SJCRH30 (cell line): ENCODE measurements around the gene FGFRL1. TPM values are rescaled to one million over a fixed set of nuclear protein-coding genes. Genes with fewer than 3 reads are reported as not detected.

ENCODE experiments used
- DNase-seq, 2 experiments: peaks; one replicate each; pipeline ENCODE4 v3.0.0-alpha.2; 2015 to 2020
- H3K27ac ChIP-seq: fragments of 250-450 bp; sonication (Bioruptor Pico); 2 replicates; pipeline ENCODE4 v1.5.1; 2020; ENCODE audit warnings: mild to moderate bottlenecking, moderate library complexity
- H3K27me3 ChIP-seq: fragments of 250-450 bp; sonication (Bioruptor Pico); 2 replicates; pipeline ENCODE4 v1.5.1; 2020; ENCODE audit warnings: mild to moderate bottlenecking, moderate library complexity
- H3K36me3 ChIP-seq: fragments of 250-450 bp; sonication (Bioruptor Pico); 2 replicates; pipeline ENCODE4 v1.5.1; 2020; ENCODE audit warnings: mild to moderate bottlenecking, moderate library complexity
- H3K4me1 ChIP-seq: fragments of 250-450 bp; sonication (Bioruptor Pico); 2 replicates; pipeline ENCODE4 v1.5.1; 2020; ENCODE audit warnings: mild to moderate bottlenecking, moderate library complexity
- H3K4me3 ChIP-seq: fragments of 250-450 bp; sonication (Bioruptor Pico); 2 replicates; pipeline ENCODE4 v1.5.1; 2020; ENCODE audit warnings: mild to moderate bottlenecking, moderate library complexity
- H3K9me3 ChIP-seq: fragments of 250-450 bp; sonication (Bioruptor Pico); replicated peaks from 2 replicates; pipeline ENCODE4 v1.5.1; 2020; ENCODE audit warnings: mild to moderate bottlenecking, moderate library complexity
- total RNA-seq: library from RNA; depleted of rRNA; stranded (reverse); fragments of >200 nt; shearing (Covaris generic); gene quantifications from 2 replicates; pipeline ENCODE4 v1.2.3, GENCODE V29; 2014

FGFRL1 gene
- total RNA-seq, 1 experiment from 2014 or later = 51.2 TPM

- Histone ChIP-seq H3K4me1 (peaks cover 32% of the 10 kb centered on the region), H3K27ac (no peak overlapping the region)
Measured at GRCh38 chr4:1028574-1029220, 17.3 kb downstream of the FGFRL1 start.

GRCh38 chr4:1029529-1029928 lies 18.1 kb downstream of the FGFRL1 start:
- Histone ChIP-seq H3K36me3 (peaks cover 14% of the 10 kb centered on the region), H3K9me3 (no peaks in the 10 kb centered on the region), H3K27ac (no peak overlapping the region), H3K27me3 (peaks cover 13% of the 10 kb centered on the region; the same call in 1 of the 2 replicates), H3K4me1 (peaks cover 39% of the 10 kb centered on the region), H3K4me3 (no peak overlapping the region)
- no peak for DNase-seq

More at GRCh38 chr4:1028574-1029220, 17.3 kb downstream of the FGFRL1 start:
- DNase-seq = no peak
- H3K27me3 ChIP-seq = peaks cover 13% of the 10 kb centered on the region; the same call in 1 of the 2 replicates
- peaks cover 18% of the 10 kb centered on the region for H3K36me3 ChIP-seq
- H3K4me3 ChIP-seq = no peak overlapping the region
- H3K9me3 ChIP-seq = no peaks in the 10 kb centered on the region

- H3K9me3 ChIP-seq = no peaks in the 10 kb centered on the region
- H3K27me3 ChIP-seq = peaks cover 13% of the 10 kb centered on the region; the same call in 1 of the 2 replicates
- DNase-seq = peak; percentile 47 to 61
- H3K4me3 ChIP-seq = no peak overlapping the region
- H3K4me1 ChIP-seq = peaks cover 41% of the 10 kb centered on the region
- peaks cover 11% of the 10 kb centered on the region for H3K36me3 ChIP-seq
- no peak overlapping the region for H3K27ac ChIP-seq
Measured at GRCh38 chr4:1030031-1030430, 18.6 kb downstream of the FGFRL1 start.

GRCh38 chr4:1030559-1030958 lies 19.1 kb downstream of the FGFRL1 start:
- peak; percentile 64 to 65 for DNase-seq
- Histone ChIP-seq H3K9me3 (no peaks in the 10 kb centered on the region), H3K4me3 (no peak overlapping the region), H3K36me3 (peaks cover 6% of the 10 kb centered on the region), H3K27me3 (peaks cover 13% of the 10 kb centered on the region; the same call in 1 of the 2 replicates), H3K27ac (no peak overlapping the region), H3K4me1 (peaks cover 46% of the 10 kb centered on the region)

- Histone ChIP-seq H3K9me3 (no peaks in the 10 kb centered on the region), H3K4me1 (peaks cover 52% of the 10 kb centered on the region), H3K36me3 (no peaks in the 10 kb centered on the region), H3K27ac (no peak overlapping the region), H3K4me3 (no peak overlapping the region), H3K27me3 (peaks cover 13% of the 10 kb centered on the region; the same call in 1 of the 2 replicates)
- peak in 1 of 2 experiments; percentile 6 for DNase-seq
Measured at GRCh38 chr4:1031346-1031745, 19.9 kb downstream of the FGFRL1 start.

- peaks cover 13% of the 10 kb centered on the region; the same call in 1 of the 2 replicates for H3K27me3 ChIP-seq
- H3K9me3 ChIP-seq = no peaks in the 10 kb centered on the region
- H3K4me3 ChIP-seq = no peak overlapping the region
- H3K4me1 ChIP-seq = peaks cover 60% of the 10 kb centered on the region
- no peak overlapping the region for H3K27ac ChIP-seq
- peak; percentile 70 to 77 for DNase-seq
- no peaks in the 10 kb centered on the region for H3K36me3 ChIP-seq
Measured at GRCh38 chr4:1031956-1032795, 20.8 kb downstream of the FGFRL1 start.

GRCh38 chr4:1032861-1033260 lies 21.4 kb downstream of the FGFRL1 start:
- no peak overlapping the region for H3K4me3 ChIP-seq
- H3K36me3 ChIP-seq = no peaks in the 10 kb centered on the region
- no peak overlapping the region for H3K27ac ChIP-seq
- peaks cover 57% of the 10 kb centered on the region for H3K4me1 ChIP-seq
- no peaks in the 10 kb centered on the region for H3K9me3 ChIP-seq
- peaks cover 13% of the 10 kb centered on the region; the same call in 1 of the 2 replicates for H3K27me3 ChIP-seq
- peak in 1 of 2 experiments; percentile 6 for DNase-seq

- peak; percentile 43 to 45 for DNase-seq
- peaks cover 65% of the 10 kb centered on the region for H3K4me1 ChIP-seq
- no peaks in the 10 kb centered on the region for H3K9me3 ChIP-seq
- H3K36me3 ChIP-seq = no peaks in the 10 kb centered on the region
- peaks cover 13% of the 10 kb centered on the region; the same call in 1 of the 2 replicates for H3K27me3 ChIP-seq
- H3K27ac ChIP-seq = no peak overlapping the region
- H3K4me3 ChIP-seq = peak overlapping the region; percentile 46
Measured at GRCh38 chr4:1033840-1034551, 22.6 kb downstream of the FGFRL1 start.

- no peaks in the 10 kb centered on the region for H3K9me3 ChIP-seq
- H3K27me3 ChIP-seq = peaks cover 13% of the 10 kb centered on the region; the same call in 1 of the 2 replicates
- peaks cover 69% of the 10 kb centered on the region for H3K4me1 ChIP-seq
- peak; percentile 76 to 78 for DNase-seq
- no peaks in the 10 kb centered on the region for H3K36me3 ChIP-seq
- no peak overlapping the region for H3K4me3 ChIP-seq
- no peak overlapping the region for H3K27ac ChIP-seq
Measured at GRCh38 chr4:1035510-1035909, 24.1 kb downstream of the FGFRL1 start.

- Histone ChIP-seq H3K4me1 (peaks cover 66% of the 10 kb centered on the region), H3K36me3 (no peaks in the 10 kb centered on the region), H3K27me3 (peaks cover 9% of the 10 kb centered on the region; the same call in 1 of the 2 replicates), H3K4me3 (no peak overlapping the region), H3K27ac (no peak overlapping the region), H3K9me3 (no peaks in the 10 kb centered on the region)
- DNase-seq = no peak
Measured at GRCh38 chr4:1036095-1036494, 24.7 kb downstream of the FGFRL1 start.

GRCh38 chr4:1036976-1037810 lies 25.8 kb downstream of the FGFRL1 start:
- no peaks in the 10 kb centered on the region for H3K9me3 ChIP-seq
- H3K36me3 ChIP-seq = no peaks in the 10 kb centered on the region
- no peak overlapping the region for H3K4me3 ChIP-seq
- H3K27me3 ChIP-seq = no peaks in the 10 kb centered on the region
- no peak overlapping the region for H3K27ac ChIP-seq
- peaks cover 64% of the 10 kb centered on the region for H3K4me1 ChIP-seq
- peak in 1 of 2 experiments; percentile 22 for DNase-seq

- H3K27me3 ChIP-seq = no peaks in the 10 kb centered on the region
- peak in 1 of 2 experiments; percentile 70 for DNase-seq
- no peak overlapping the region for H3K27ac ChIP-seq
- no peaks in the 10 kb centered on the region for H3K9me3 ChIP-seq
- H3K36me3 ChIP-seq = no peaks in the 10 kb centered on the region
- peaks cover 51% of the 10 kb centered on the region for H3K4me1 ChIP-seq
- no peak overlapping the region for H3K4me3 ChIP-seq
Measured at GRCh38 chr4:1038948-1039492, 27.6 kb downstream of the FGFRL1 start.

GRCh38 chr4:1039493-1040343 lies 28.3 kb downstream of the FGFRL1 start:
- H3K27me3 ChIP-seq = no peaks in the 10 kb centered on the region
- peak in 1 of 2 experiments; percentile 55 for DNase-seq
- peaks cover 53% of the 10 kb centered on the region for H3K4me1 ChIP-seq
- H3K9me3 ChIP-seq = no peaks in the 10 kb centered on the region
- H3K4me3 ChIP-seq = no peak overlapping the region
- no peaks in the 10 kb centered on the region for H3K36me3 ChIP-seq
- H3K27ac ChIP-seq = no peak overlapping the region
